HG02623 (cell line): ENCODE results near the gene TEDDM1.
A peak's percentile ranks its signal among the peaks of the same experiment; 100 is the strongest.
"Not testable (repeated sequence)": the region's sequence is repeated elsewhere in the genome, so short reads cannot be mapped to it uniquely, and the experiment has no call there.

Source experiments
- ATAC-seq: cut with Tn5 transposase; IDR thresholded peaks from one replicate; pipeline ENCODE4 v1.9.1; 2021; ENCODE audit warnings: moderate library complexity; ENCODE audit not compliant: unreplicated experiment

The TEDDM1 gene

GRCh38 chr1:182400567-182400966, at the start of gene TEDDM1:
Gene TEDDM1 (minus strand): TSS chr1:182400667. CDS start chr1:182400485, 182 bp downstream.
- ATAC-seq: no peak

- no peak for ATAC-seq
These were observed 49.6 kb upstream of the TEDDM1 start, which contains the start of gene RGSL1 for GRCh38 chr1:182450087-182450486. Gene RGSL1 (plus strand): TSS chr1:182450146. CDS start chr1:182450166, 20 bp downstream.

- ATAC-seq: no peak
These were observed 47.2 kb upstream of the TEDDM1 start for GRCh38 chr1:182447660-182448059.

GRCh38 chr1:182447124-182447523, 46.7 kb upstream of the TEDDM1 start:
- ATAC-seq: not testable (repeated sequence)

GRCh38 chr1:182446033-182446669, 45.7 kb upstream of the TEDDM1 start:
- ATAC-seq: no peak

- ATAC-seq: no peak
These were observed 44.0 kb upstream of the TEDDM1 start for GRCh38 chr1:182444497-182444896.

- ATAC-seq: no peak
These were observed 41.9 kb upstream of the TEDDM1 start for GRCh38 chr1:182442333-182442732.

GRCh38 chr1:182441719-182442118, 41.3 kb upstream of the TEDDM1 start:
- ATAC-seq: no peak

GRCh38 chr1:182438326-182438725, 37.9 kb upstream of the TEDDM1 start:
- no peak for ATAC-seq

- ATAC-seq: no peak
These were observed 33.1 kb upstream of the TEDDM1 start for GRCh38 chr1:182433580-182433979.

- ATAC-seq: no peak
These were observed 30.8 kb upstream of the TEDDM1 start for GRCh38 chr1:182431278-182431677.

- ATAC-seq: no peak
These were observed 30.0 kb upstream of the TEDDM1 start for GRCh38 chr1:182430263-182431068.

GRCh38 chr1:182428043-182428442, 27.6 kb upstream of the TEDDM1 start:
- no peak for ATAC-seq

- ATAC-seq: peak; percentile 63
These were observed 26.3 kb upstream of the TEDDM1 start for GRCh38 chr1:182426442-182427430.

- no peak for ATAC-seq
These were observed 15.3 kb upstream of the TEDDM1 start for GRCh38 chr1:182415789-182416188.

- ATAC-seq: no peak
These were observed 13.5 kb upstream of the TEDDM1 start for GRCh38 chr1:182413969-182414368.

- ATAC-seq: no peak
These were observed 13.0 kb upstream of the TEDDM1 start for GRCh38 chr1:182413486-182413885.

- ATAC-seq: no peak
These were observed 10.3 kb upstream of the TEDDM1 start for GRCh38 chr1:182410620-182411273.

GRCh38 chr1:182410138-182410537, 9.7 kb upstream of the TEDDM1 start:
- no peak for ATAC-seq

- no peak for ATAC-seq
These were observed 8.1 kb upstream of the TEDDM1 start for GRCh38 chr1:182408435-182409075.
